Activated naive CD4-positive, alpha-beta T cell treated with Interleukin-2 at 50 U/mL for 16 hours (primary cell): ENCODE measurements around the gene ZNF839.

ENCODE experiments used
- DNase-seq: peaks from one replicate; pipeline ENCODE4 v3.0.0-alpha.2; 2020

Gene ZNF839

DNA sequence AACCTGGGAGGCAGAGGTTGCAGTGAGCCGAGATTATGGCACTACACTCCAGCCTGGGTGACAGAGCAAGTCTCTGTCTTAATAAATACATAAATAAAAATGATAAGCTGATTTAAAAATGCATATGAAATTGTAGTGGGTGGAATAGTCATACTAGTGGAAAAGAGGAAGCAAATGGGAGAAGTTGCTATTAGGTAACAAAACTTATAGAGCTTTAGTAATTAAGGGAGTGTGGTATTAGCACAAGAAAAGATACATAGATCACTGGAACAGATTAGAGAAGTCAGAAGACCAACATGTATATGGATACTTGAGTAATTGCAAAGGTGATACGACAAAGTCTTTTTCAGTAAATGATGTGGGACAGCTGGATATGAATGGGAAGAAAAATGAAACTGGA, 69.7 kb downstream of the ZNF839 start:
- DNase-seq, result no peak

GRCh38 chr14:102390064-102390855, 70.7 kb downstream of the ZNF839 start:
- DNase-seq, result no peak
